Measurements from ENCODE around the gene ZNF341. TPM values are rescaled to one million over a fixed set of nuclear protein-coding genes. Genes with fewer than 3 reads are reported as not detected.

The ZNF341 gene
- polyA plus RNA-seq, 1 donor from 2014 or later = 1.2 TPM

GRCh38 chr20:33765099-33765498 is 33.3 kb downstream of the ZNF341 start:
- H2AFZ ChIP-seq (ENCODE audit: low read depth, low read length) = no peak overlapping the region
- H4K20me1 ChIP-seq (ENCODE audit: insufficient read depth) = no peaks in the 10 kb centered on the region
- no peaks in the 10 kb centered on the region for H3K9me2 ChIP-seq (ENCODE audit: insufficient read depth, low read length)
- no peaks in the 10 kb centered on the region for H3K36me3 ChIP-seq (ENCODE audit: insufficient read depth, low read length)
- H3K9ac ChIP-seq (ENCODE audit: low read length) = no peak overlapping the region
- no peaks in the 10 kb centered on the region for H3K79me2 ChIP-seq (replicated peaks; ENCODE audit: insufficient read depth, low read length)
- H3K4me2 ChIP-seq (ENCODE audit: low read length) = no peak overlapping the region
- no peak for TF ChIP-seq EP300 (conservative IDR thresholded peaks at IDR 0.05; ENCODE audit: poor library complexity, severe bottlenecking)
- H3K4me3 ChIP-seq (ENCODE audit: low read length) = no peak overlapping the region
- no peaks in the 10 kb centered on the region for H3K9me3 ChIP-seq (ENCODE audit: low read length)
- H3F3A ChIP-seq (ENCODE audit: insufficient read depth, low read length, poor library complexity, severe bottlenecking) = no peaks in the 10 kb centered on the region
- H3K27ac ChIP-seq (ENCODE audit: low read length) = no peak overlapping the region
- no peaks in the 10 kb centered on the region for H3K27me3 ChIP-seq (ENCODE audit: insufficient read depth, low read depth, low read length)

GRCh38 chr20:33765592-33765991 is 33.8 kb downstream of the ZNF341 start:
- no peaks in the 10 kb centered on the region for H3K36me3 ChIP-seq (ENCODE audit: insufficient read depth, low read length)
- no peaks in the 10 kb centered on the region for H3K9me3 ChIP-seq (ENCODE audit: low read length)
- H2AFZ ChIP-seq (ENCODE audit: low read depth, low read length) = no peak overlapping the region
- no peak overlapping the region for H3K4me2 ChIP-seq (ENCODE audit: low read length)
- no peaks in the 10 kb centered on the region for H4K20me1 ChIP-seq (ENCODE audit: insufficient read depth)
- no peak overlapping the region for H3K4me3 ChIP-seq (ENCODE audit: low read length)
- TF ChIP-seq RAD21 (conservative IDR thresholded peaks at IDR 0.05) (no peak), MXI1 (conservative IDR thresholded peaks at IDR 0.05; ENCODE audit: poor library complexity, severe bottlenecking) (no peak), EP300 (conservative IDR thresholded peaks at IDR 0.05; ENCODE audit: poor library complexity, severe bottlenecking) (no peak), REST (IDR thresholded peaks at IDR 0.05; ENCODE audit: borderline replicate concordance) (no peak), POLR2AphosphoS5 (IDR thresholded peaks at IDR 0.05) (no peak), SMC3 (conservative IDR thresholded peaks at IDR 0.05; ENCODE audit: poor library complexity) (no peak), EZH2 (IDR thresholded peaks at IDR 0.05; ENCODE audit: borderline replicate concordance, insufficient read depth, low read length, poor library complexity, severe bottlenecking) (no peak), TAF1 (IDR thresholded peaks at IDR 0.05; ENCODE audit: low read depth) (no peak), CTCF (IDR thresholded peaks at IDR 0.05; ENCODE audit: poor library complexity, severe bottlenecking) (no peak)
- H3K9me2 ChIP-seq (ENCODE audit: insufficient read depth, low read length) = no peaks in the 10 kb centered on the region
- no peaks in the 10 kb centered on the region for H3F3A ChIP-seq (ENCODE audit: insufficient read depth, low read length, poor library complexity, severe bottlenecking)
- no peak overlapping the region for H3K27ac ChIP-seq (ENCODE audit: low read length)
- no peak overlapping the region for H3K9ac ChIP-seq (ENCODE audit: low read length)
- no peaks in the 10 kb centered on the region for H3K27me3 ChIP-seq (ENCODE audit: insufficient read depth, low read depth, low read length)
- no peaks in the 10 kb centered on the region for H3K79me2 ChIP-seq (replicated peaks; ENCODE audit: insufficient read depth, low read length)

GRCh38 chr20:33766686-33767085 is 34.9 kb downstream of the ZNF341 start:
- no peaks in the 10 kb centered on the region for H4K20me1 ChIP-seq (ENCODE audit: insufficient read depth)
- H3K9me2 ChIP-seq (ENCODE audit: insufficient read depth, low read length) = no peaks in the 10 kb centered on the region
- H3K79me2 ChIP-seq (replicated peaks; ENCODE audit: insufficient read depth, low read length) = no peaks in the 10 kb centered on the region
- H3K9me3 ChIP-seq (ENCODE audit: low read length) = no peaks in the 10 kb centered on the region
- H3K27me3 ChIP-seq (ENCODE audit: insufficient read depth, low read depth, low read length) = no peaks in the 10 kb centered on the region
- H3K4me2 ChIP-seq (ENCODE audit: low read length) = no peak overlapping the region
- no peaks in the 10 kb centered on the region for H3K36me3 ChIP-seq (ENCODE audit: insufficient read depth, low read length)
- no peak overlapping the region for H3K27ac ChIP-seq (ENCODE audit: low read length)
- H3K9ac ChIP-seq (ENCODE audit: low read length) = no peak overlapping the region
- H3K4me3 ChIP-seq (ENCODE audit: low read length) = no peak overlapping the region
- H3F3A ChIP-seq (ENCODE audit: insufficient read depth, low read length, poor library complexity, severe bottlenecking) = no peaks in the 10 kb centered on the region
- H2AFZ ChIP-seq (ENCODE audit: low read depth, low read length) = no peak overlapping the region
- TF ChIP-seq REST (IDR thresholded peaks at IDR 0.05; ENCODE audit: borderline replicate concordance) (no peak), RAD21 (conservative IDR thresholded peaks at IDR 0.05) (no peak), TAF1 (IDR thresholded peaks at IDR 0.05; ENCODE audit: low read depth) (no peak), CTCF (IDR thresholded peaks at IDR 0.05; ENCODE audit: poor library complexity, severe bottlenecking) (no peak), MXI1 (conservative IDR thresholded peaks at IDR 0.05; ENCODE audit: poor library complexity, severe bottlenecking) (no peak), EZH2 (IDR thresholded peaks at IDR 0.05; ENCODE audit: borderline replicate concordance, insufficient read depth, low read length, poor library complexity, severe bottlenecking) (no peak), POLR2AphosphoS5 (IDR thresholded peaks at IDR 0.05) (no peak), SMC3 (conservative IDR thresholded peaks at IDR 0.05; ENCODE audit: poor library complexity) (no peak), EP300 (conservative IDR thresholded peaks at IDR 0.05; ENCODE audit: poor library complexity, severe bottlenecking) (no peak)

Data from neural cell (in vitro differentiated cells).